H9 (cell line): ENCODE data around the gene FCN1. TPM values are rescaled to one million over a fixed set of nuclear protein-coding genes. Genes with fewer than 3 reads are reported as not detected.

Experiments
- DNase-seq: peaks from one replicate; pipeline ENCODE4 v3.0.0-alpha.2; 2017
- H2AFZ ChIP-seq: one replicate; pipeline ENCODE4 v1.6.1; 2013; ENCODE audit warnings: mild to moderate bottlenecking, low read length, control low read depth, moderate library complexity
- H2AK5ac ChIP-seq: 2 replicates; pipeline ENCODE4 v1.6.1; 2013; ENCODE audit warnings: low read length, control low read depth, mixed read lengths; ENCODE audit not compliant: insufficient read length
- H2BK120ac ChIP-seq: one replicate; pipeline ENCODE4 v1.6.1; 2013; ENCODE audit warnings: low read depth, mild to moderate bottlenecking, low read length, control low read depth, inconsistent platforms; ENCODE audit not compliant: poor library complexity, severe bottlenecking
- H2BK12ac ChIP-seq: 2 replicates; pipeline ENCODE4 v1.6.1; 2013; ENCODE audit warnings: low read length, control low read depth, mixed read lengths, low read depth; ENCODE audit not compliant: insufficient read length
- H2BK15ac ChIP-seq: 2 replicates; pipeline ENCODE4 v1.6.1; 2013; ENCODE audit warnings: low read depth, low read length, control low read depth
- H2BK20ac ChIP-seq: one replicate; pipeline ENCODE4 v1.6.1; 2013; ENCODE audit warnings: low read depth, mild to moderate bottlenecking, low read length, control low read depth, inconsistent platforms; ENCODE audit not compliant: poor library complexity, severe bottlenecking
- H2BK5ac ChIP-seq: 2 replicates; pipeline ENCODE4 v1.6.1; 2013; ENCODE audit warnings: low read length, control low read depth, mixed read lengths; ENCODE audit not compliant: insufficient read length
- H3K14ac ChIP-seq: 2 replicates; pipeline ENCODE4 v1.6.1; 2013; ENCODE audit warnings: low read length, control low read depth; ENCODE audit not compliant: insufficient read depth
- H3K18ac ChIP-seq: 2 replicates; pipeline ENCODE4 v1.6.1; 2013; ENCODE audit warnings: low read depth, mild to moderate bottlenecking, mixed read lengths, low read length, control low read depth; ENCODE audit not compliant: insufficient read length
- H3K23ac ChIP-seq: 2 replicates; pipeline ENCODE4 v1.6.1; 2013; ENCODE audit warnings: low read length, control low read depth, mixed read lengths, low read depth; ENCODE audit not compliant: insufficient read length
- H3K23me2 ChIP-seq: 2 replicates; pipeline ENCODE4 v1.6.1; 2013; ENCODE audit warnings: low read depth, mild to moderate bottlenecking, mixed read lengths, low read length, control low read depth; ENCODE audit not compliant: insufficient read length, poor library complexity, severe bottlenecking
- H3K27ac ChIP-seq: 2 replicates; pipeline ENCODE4 v1.5.1; 2013; ENCODE audit warnings: low read length, control low read depth, mixed read lengths, low read depth; ENCODE audit not compliant: insufficient read length
- H3K27me3 ChIP-seq: 2 replicates; pipeline ENCODE4 v1.6.1; 2013; ENCODE audit warnings: low read length, control low read depth, inconsistent platforms; ENCODE audit not compliant: insufficient read depth
- H3K4ac ChIP-seq: 2 replicates; pipeline ENCODE4 v1.6.1; 2013; ENCODE audit warnings: low read depth, mild to moderate bottlenecking, control low read depth, inconsistent platforms, low read length, moderate library complexity
- H3K4me1 ChIP-seq: 2 replicates; pipeline ENCODE4 v1.6.1; 2013; ENCODE audit warnings: low read length, control low read depth, inconsistent platforms; ENCODE audit not compliant: insufficient read depth
- H3K4me2 ChIP-seq: 2 replicates; pipeline ENCODE4 v1.6.1; 2013; ENCODE audit warnings: low read length, control low read depth, mixed read lengths; ENCODE audit not compliant: insufficient read length, insufficient read depth
- H3K56ac ChIP-seq: 2 replicates; pipeline ENCODE4 v1.6.1; 2013; ENCODE audit warnings: low read depth, mild to moderate bottlenecking, mixed read lengths, low read length, control low read depth; ENCODE audit not compliant: insufficient read length
- H3K79me1 ChIP-seq: 2 replicates; pipeline ENCODE4 v1.6.1; 2013; ENCODE audit warnings: low read depth, mild to moderate bottlenecking, moderate library complexity, low read length, control low read depth, inconsistent platforms; ENCODE audit not compliant: insufficient read depth, poor library complexity, severe bottlenecking
- H3K79me2 ChIP-seq: 2 replicates; pipeline ENCODE4 v1.6.1; 2013; ENCODE audit warnings: low read length, control low read depth, inconsistent platforms; ENCODE audit not compliant: insufficient read depth
- H3K9ac ChIP-seq: 2 replicates; pipeline ENCODE4 v1.6.1; 2013; ENCODE audit warnings: low read length, control low read depth, mixed read lengths; ENCODE audit not compliant: insufficient read length; ENCODE audit errors: extremely low read depth
- H3K9me3 ChIP-seq: one replicate; pipeline ENCODE4 v1.6.1; 2013; ENCODE audit warnings: low read depth, low read length, inconsistent platforms; ENCODE audit not compliant: control insufficient read depth
- H3T11ph ChIP-seq: one replicate; pipeline ENCODE4 v1.6.1; 2013; ENCODE audit warnings: mild to moderate bottlenecking, low read length, control low read depth, inconsistent platforms
- H4K20me1 ChIP-seq: one replicate; pipeline ENCODE4 v1.6.1; 2013; ENCODE audit not compliant: control insufficient read depth, insufficient read length, insufficient read depth
- H4K5ac ChIP-seq: 2 replicates; pipeline ENCODE4 v1.6.1; 2013; ENCODE audit warnings: low read depth, mild to moderate bottlenecking, mixed read lengths, low read length, control low read depth; ENCODE audit not compliant: insufficient read length
- H4K8ac ChIP-seq: replicated peaks from 2 replicates; pipeline ENCODE4 v1.6.1; 2013; ENCODE audit warnings: low read length, control low read depth, mixed read lengths, low read depth; ENCODE audit not compliant: insufficient read length
- H4K91ac ChIP-seq: 2 replicates; pipeline ENCODE4 v1.6.1; 2013; ENCODE audit warnings: low read depth, mild to moderate bottlenecking, moderate library complexity, mixed read lengths, low read length, control low read depth; ENCODE audit not compliant: insufficient read length
- H3K27ac Mint-ChIP-seq, 3 experiments: 2 replicates in 2 of 3; 3 replicates in 1 of 3; pipeline ENCODE4 v1.8.0; 2020 to 2021; ENCODE audit warnings: mixed read lengths in 3 of 3, mild to moderate bottlenecking in 1 of 3, moderate library complexity in 1 of 3
- H3K27me3 Mint-ChIP-seq: 2 replicates; pipeline ENCODE4 v1.8.0; 2021; ENCODE audit warnings: low read depth, mild to moderate bottlenecking, moderate library complexity, mixed read lengths
- H3K36me3 Mint-ChIP-seq, 3 experiments: 2 replicates in 2 of 3; 3 replicates in 1 of 3; pipeline ENCODE4 v1.8.0; 2020 to 2021; ENCODE audit warnings: low read depth in 3 of 3, mixed read lengths in 3 of 3; ENCODE audit not compliant: insufficient read depth in 1 of 3
- H3K4me1 Mint-ChIP-seq, 2 experiments: 2 replicates each; pipeline ENCODE4 v1.8.0; 2020; ENCODE audit warnings: mixed read lengths in 2 of 2
- H3K4me3 Mint-ChIP-seq, 2 experiments: 2 replicates in 1 of 2; 3 replicates in 1 of 2; pipeline ENCODE4 v1.8.0; 2020 to 2021; ENCODE audit warnings: mild to moderate bottlenecking in 2 of 2, mixed read lengths in 2 of 2, moderate library complexity in 1 of 2
- H3K9me3 Mint-ChIP-seq, 2 experiments: 2 replicates in 1 of 2; 3 replicates in 1 of 2; pipeline ENCODE4 v1.8.0; 2020; ENCODE audit warnings: mild to moderate bottlenecking in 2 of 2, mixed read lengths in 2 of 2, moderate library complexity in 1 of 2
- CTCF ChIP-seq: fragments of 200-600 bp; sonication (generic); conservative IDR thresholded peaks from 3 replicates; pipeline ENCODE4 v1.8.0; 2021; ENCODE audit warnings: antibody characterized with exemption, mild to moderate bottlenecking
- WGBS: extraction: QIAGEN DNeasy Blood & Tissue Kit; methylation state at CpG from one replicate; pipeline ENCODE4 v1.1.7; 2013; ENCODE audit warnings: missing lambda C conversion rate, low lambda C conversion rate, mixed read lengths; ENCODE audit not compliant: insufficient read length; ENCODE audit errors: extremely low coverage; 5-methylcytosine and 5-hydroxymethylcytosine counted together
- total RNA-seq: library from RNA; stranded (reverse); gene quantifications from 2 replicates; pipeline ENCODE4 v1.2.1, GENCODE V29; 2021

FCN1 gene
- total RNA-seq, 1 experiment from 2014 or later: not detected

- peaks cover 5 to 6% of the 10 kb centered on the region in 2 experiments for H3K4me1 Mint-ChIP-seq
- WGBS: no CpG with 5 or more reads among the region's 11 CpGs
- Histone ChIP-seq H4K5ac (no peak overlapping the region), H3K9me3 (no peaks in the 10 kb centered on the region), H4K8ac (no peak overlapping the region), H2BK120ac (no peak overlapping the region), H3K14ac (no peak overlapping the region), H2BK20ac (no peak overlapping the region), H4K20me1 (no peaks in the 10 kb centered on the region), H3K23me2 (no peaks in the 10 kb centered on the region), H3K27ac (no peak overlapping the region), H3K23ac (no peak overlapping the region), H3K4me2 (no peak overlapping the region), H4K91ac (no peak overlapping the region), H2BK15ac (no peak overlapping the region), H3K79me2 (no peaks in the 10 kb centered on the region), H3K27me3 (no peaks in the 10 kb centered on the region; the same call in 1 of the 2 replicates), H3T11ph (no peak overlapping the region), H3K9ac (no peak overlapping the region), H3K4ac (no peak overlapping the region), H2BK12ac (no peak overlapping the region), H2BK5ac (no peak overlapping the region), H3K79me1 (no peaks in the 10 kb centered on the region), H2AFZ (no peak overlapping the region), H3K18ac (no peak overlapping the region), H3K4me1 (no peaks in the 10 kb centered on the region), H2AK5ac (no peak overlapping the region), H3K56ac (no peak overlapping the region)
- DNase-seq: no peak
- H3K9me3 Mint-ChIP-seq: peaks cover 3 to 5% of the 10 kb centered on the region in 2 experiments; a peak in 3 of 5 replicates
- no peaks in the 10 kb centered on the region for H3K36me3 Mint-ChIP-seq
- no peak overlapping the region for H3K27ac Mint-ChIP-seq
- peaks cover 15% of the 10 kb centered on the region for H3K27me3 Mint-ChIP-seq
- no peak overlapping the region for H3K4me3 Mint-ChIP-seq
- no peak for TF ChIP-seq CTCF
These were observed 30.4 kb upstream of the FCN1 start for GRCh38 chr9:134948149-134948548.
